GM12874 (cell line): ENCODE data around the gene PDE4D.

Source experiments
- TF ChIP-seq, protein P1 (sequence below): IDR thresholded peaks from 2 replicates; pipeline ENCODE4 v1.5.1; 2011; ENCODE audit warnings: low read depth, mild to moderate bottlenecking, control low read depth, low read length, moderate library complexity; ENCODE audit not compliant: insufficient read depth

PDE4D gene

DNA sequence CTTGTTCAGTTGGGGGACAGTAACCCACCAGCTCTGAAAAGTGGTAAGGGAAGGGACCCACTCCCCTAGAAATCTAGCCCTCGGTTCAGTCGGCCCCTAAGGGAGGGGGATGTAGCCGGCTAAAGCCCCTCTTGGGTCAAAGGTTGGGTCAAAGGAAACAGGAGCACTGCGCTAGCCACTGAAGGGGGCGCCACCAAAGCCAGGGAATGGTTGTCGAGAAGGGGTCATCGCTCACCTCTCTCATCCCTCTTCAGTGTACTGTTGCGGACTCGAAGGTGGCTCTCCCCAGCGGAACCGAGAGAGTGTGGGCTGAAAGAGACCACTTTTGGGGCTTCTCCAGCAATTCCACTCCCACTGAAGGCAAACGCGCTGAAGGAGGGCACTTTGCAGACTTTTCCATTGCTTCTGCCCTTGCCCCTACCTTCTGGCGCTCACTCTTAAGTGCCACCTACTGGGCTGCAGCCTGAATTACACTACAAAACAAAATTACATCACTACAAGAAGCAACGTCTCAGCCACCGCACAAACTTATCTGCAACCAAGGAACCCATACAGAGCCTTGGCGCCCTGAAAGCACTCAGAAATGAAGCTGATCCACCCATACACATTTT, 396.9 kb downstream of the PDE4D start:
- TF ChIP-seq, protein P1, sequence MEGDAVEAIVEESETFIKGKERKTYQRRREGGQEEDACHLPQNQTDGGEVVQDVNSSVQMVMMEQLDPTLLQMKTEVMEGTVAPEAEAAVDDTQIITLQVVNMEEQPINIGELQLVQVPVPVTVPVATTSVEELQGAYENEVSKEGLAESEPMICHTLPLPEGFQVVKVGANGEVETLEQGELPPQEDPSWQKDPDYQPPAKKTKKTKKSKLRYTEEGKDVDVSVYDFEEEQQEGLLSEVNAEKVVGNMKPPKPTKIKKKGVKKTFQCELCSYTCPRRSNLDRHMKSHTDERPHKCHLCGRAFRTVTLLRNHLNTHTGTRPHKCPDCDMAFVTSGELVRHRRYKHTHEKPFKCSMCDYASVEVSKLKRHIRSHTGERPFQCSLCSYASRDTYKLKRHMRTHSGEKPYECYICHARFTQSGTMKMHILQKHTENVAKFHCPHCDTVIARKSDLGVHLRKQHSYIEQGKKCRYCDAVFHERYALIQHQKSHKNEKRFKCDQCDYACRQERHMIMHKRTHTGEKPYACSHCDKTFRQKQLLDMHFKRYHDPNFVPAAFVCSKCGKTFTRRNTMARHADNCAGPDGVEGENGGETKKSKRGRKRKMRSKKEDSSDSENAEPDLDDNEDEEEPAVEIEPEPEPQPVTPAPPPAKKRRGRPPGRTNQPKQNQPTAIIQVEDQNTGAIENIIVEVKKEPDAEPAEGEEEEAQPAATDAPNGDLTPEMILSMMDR, result peak; percentile 65

DNA sequence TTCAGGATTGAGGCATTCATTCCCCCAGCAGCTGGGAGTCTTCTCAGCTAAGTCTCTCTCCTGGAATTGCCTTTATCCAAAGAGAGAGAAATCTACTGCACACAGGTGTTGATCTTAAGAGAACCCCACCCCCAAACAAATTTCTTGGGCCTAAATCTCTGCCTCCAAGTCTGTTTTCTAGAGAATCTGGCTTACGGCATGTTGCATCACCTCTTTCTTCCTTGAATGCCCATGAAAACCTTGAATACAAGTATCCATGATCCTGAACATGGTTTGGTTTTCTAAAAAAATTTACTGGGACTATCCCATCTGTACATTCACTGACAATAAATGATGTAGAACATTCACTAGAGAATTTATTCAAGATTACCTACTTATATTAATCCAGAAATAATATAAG, 401.6 kb downstream of the PDE4D start:
- TF ChIP-seq, protein P1, result no peak

DNA sequence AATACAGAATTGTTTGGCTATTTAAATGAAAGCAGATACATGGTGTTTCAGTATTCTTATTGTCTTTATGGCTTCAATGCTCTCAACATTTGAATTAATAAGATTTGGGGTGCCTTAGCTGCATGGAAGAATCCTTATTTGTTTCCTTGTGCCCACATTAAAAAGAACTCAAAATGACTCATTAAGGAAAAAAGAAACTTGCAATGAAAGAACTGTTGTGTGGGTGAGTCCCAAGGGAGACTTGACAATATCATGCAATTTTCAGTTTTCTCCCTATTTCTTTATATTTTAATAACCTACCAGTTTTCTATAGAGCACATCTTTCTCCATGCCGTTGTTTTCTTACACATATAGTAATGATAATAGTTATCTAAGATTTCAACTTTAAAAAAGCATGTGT, 404.0 kb downstream of the PDE4D start:
- TF ChIP-seq, protein P1, result no peak

DNA sequence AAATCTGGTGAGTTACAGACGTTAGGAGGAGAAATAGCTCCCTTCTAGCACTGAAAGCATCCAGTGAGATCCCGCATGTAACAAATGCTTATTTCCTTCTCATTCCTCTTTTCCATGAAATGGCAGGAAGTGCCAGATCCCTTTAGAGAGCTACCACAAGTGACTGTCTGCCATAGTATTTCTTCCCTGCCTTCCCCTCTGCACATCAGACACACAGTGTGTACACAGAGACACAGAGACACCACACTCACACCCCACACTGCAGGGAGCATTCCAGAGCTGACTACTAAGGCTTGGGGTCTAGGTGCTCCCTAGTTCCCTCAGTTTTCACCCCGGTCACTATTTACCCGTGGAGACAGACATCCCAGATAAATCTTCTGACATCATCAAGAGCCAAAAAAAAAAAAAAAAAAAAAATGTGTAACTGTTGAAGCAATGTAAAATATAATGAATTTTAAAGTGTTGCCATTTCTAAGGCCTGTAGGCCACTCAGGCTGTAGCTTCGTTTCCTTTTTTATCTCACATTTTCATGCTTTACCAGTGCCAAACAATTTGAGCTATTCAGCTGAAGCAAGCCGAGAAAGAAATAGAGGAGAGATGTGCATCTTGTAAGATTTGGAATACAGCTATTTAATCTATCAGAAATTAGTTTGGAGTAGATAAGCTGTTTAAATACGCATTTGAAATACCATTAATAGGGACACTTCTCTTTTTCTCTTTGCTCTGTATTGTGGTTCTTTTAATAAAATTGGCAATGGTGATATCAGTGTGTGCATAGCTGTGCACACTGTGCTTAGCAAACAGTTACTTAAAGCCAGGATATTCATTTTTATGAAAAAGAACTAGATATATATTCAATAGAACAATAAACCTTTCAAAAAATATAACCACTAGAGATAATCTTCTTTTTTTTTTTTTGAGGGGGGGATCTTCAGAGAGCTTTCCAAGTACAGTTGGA, 405.5 kb downstream of the PDE4D start:
- TF ChIP-seq, protein P1, result no peak

DNA sequence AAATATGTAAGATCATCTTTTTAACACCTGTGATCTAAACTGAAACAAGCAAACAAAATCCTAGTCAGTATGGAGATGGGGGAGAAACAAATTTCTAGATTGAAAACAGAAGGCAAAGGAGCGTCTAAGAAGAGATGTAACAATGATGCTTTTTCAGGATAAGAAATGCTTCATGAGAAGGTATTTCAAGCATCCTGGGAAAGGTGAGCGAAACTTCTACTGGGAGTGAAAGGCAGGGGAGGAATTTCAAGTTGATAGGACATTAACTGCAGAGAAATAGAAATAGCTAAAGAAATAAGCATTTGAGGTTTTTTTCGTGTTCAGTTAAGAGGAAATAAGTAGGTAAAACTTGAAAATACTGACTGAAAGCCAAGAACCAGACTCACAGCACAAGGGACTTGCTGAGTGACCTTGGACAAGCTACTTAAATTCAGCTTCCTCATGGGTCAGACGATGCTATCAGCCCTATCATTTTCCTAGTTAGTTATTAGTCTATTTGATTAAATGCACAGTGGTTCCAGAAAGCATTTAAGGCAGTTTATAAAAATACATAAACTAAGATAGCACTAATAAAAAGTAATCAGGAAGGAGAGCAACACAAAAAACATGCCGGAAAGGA, 406.3 kb downstream of the PDE4D start:
- TF ChIP-seq, protein P1, result no peak

DNA sequence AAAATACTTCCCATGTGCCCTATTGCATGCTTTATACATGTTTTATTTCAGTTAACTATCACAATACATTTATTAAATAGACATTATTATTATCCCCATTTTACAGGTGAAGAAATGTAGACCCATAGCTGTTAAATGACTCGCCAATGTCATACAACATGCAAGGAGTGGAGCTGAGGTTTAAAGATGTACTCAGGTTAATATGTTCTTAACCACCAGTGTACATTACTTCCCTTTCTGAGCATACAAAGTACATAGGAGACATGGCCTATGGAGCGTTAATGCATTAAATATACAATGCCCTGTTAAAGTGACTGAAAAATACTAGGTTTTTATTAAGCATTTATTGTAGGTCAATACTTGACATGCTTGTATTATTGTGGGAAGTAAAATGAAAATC, 407.0 kb downstream of the PDE4D start:
- TF ChIP-seq, protein P1, result no peak

DNA sequence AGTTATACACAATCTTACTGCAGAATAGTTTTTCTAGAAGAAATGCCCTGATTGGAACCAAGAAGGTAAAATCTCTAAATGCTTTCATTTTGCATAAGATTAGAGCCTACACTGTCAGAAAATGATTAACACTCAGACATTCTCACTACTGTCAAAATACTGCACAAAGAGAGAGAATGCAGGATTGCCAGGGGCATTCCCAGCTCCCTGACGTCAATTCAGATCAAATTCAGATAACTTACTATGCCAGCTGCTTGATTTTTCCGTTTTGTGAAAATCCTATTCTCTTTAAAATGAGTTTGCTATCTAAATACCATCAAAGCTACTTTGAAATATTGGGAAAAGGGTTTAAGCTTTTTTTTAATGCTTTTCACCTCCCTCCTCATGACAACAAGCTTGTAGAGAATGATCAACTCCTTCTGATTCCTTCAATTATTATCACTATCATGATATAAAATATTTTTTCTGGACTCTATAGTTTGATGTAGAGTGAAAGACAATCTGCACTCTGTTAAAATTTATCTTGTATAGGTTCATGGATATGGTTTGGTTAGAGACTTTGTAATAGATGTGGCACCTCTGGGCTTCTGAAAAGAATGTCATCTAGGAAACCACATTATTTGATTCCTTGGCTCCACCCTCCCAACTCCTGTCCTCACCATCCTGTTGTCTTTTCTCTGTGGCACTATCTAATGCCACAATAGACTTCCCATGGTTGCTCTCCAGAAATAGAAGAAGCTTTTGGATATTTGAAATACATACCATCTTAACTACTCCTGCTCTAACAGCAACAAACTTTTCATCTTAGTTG, 407.7 kb downstream of the PDE4D start:
- TF ChIP-seq, protein P1, result no peak
